Measurements from ENCODE around the gene SMIM35.

- TF ChIP-seq POLR2AphosphoS5 (IDR thresholded peaks at IDR 0.05; ENCODE audit: borderline replicate concordance, low read depth, low read length) (no peak), FOXP2 (optimal IDR thresholded peaks at IDR 0.05; ENCODE audit: control extremely low read depth, extremely low read length, insufficient read depth) (no peak)
Measured at GRCh38 chr11:118009864-118010737, 76.7 kb downstream of the SMIM35 start.
